Measurements from ENCODE around the gene YEATS4.
A peak's percentile ranks its signal among the peaks of the same experiment; 100 is the strongest.
"Not testable (repeated sequence)": the region's sequence is repeated elsewhere in the genome, so short reads cannot be mapped to it uniquely, and the experiment has no call there.

The YEATS4 gene

DNA sequence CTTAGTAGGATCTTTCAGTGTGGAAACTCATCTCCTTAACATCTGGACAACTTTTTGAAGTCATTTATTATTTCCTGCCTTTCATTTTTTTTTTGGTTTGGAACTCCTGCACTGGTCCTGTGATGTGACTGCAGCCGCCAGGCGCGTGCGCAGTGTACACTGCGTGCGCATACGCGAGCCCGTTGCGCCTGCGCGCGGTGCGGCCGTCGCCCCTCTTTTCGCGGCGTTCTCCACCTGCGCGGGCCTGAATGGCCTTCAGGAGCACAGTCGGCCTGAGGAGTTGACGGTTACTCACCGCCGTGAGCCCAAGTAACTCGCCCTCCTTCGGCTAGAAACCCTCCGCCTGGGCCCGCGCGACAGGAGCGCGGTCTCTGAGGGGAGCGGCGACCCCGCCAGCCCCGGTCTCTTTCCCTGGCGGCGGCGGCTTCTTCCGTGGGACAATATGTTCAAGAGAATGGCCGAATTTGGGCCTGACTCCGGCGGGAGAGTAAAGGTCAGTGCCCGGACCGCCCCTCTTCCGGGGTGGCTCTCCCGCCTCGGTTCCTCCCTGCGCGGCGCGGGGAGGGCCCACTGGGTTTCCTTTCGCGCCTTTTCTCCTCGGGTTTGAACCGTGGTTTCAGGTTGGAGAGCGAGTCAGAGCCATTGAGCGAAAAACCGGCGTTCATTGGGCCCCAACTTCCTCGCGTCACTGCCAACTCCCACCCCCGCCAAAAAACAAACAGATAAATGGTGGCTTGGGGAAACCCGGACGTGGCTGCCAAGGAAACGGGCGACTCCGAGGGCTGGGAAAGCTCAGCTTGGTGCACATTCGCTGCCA lies at the start of gene YEATS4:
Gene YEATS4, plus strand, starts transcription at position 213 of the 817 bp plus-strand sequence. Its CDS starts 230 bp downstream, at position 443.
- peak; percentile 90 for DNase-seq

GRCh38 chr12:69313209-69313608 lies 46.3 kb upstream of the YEATS4 start:
- no peak for DNase-seq

DNA sequence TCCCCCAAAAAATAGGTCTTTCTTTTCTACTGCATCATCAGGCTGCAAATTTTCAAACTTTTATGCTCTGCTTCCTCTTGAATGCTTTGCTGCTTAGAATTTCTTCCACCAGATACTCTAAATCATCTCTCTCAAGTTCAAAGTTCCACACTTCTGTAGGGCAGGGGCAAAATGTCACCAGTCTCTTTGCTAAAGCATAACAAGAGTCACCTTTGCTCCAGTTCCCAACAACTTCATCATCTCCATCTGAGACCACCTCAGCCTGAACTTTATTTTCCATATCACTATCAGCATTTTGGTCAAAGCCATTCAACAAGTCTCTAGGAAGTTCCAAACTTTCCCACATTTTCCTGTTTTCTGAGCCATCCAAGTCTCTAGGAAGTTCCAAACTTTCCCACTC lies 42.8 kb upstream of the YEATS4 start:
- DNase-seq: not testable (repeated sequence)

GRCh38 chr12:69317233-69317632 lies 42.3 kb upstream of the YEATS4 start:
- DNase-seq: not testable (repeated sequence)

GRCh38 chr12:69318225-69318624 lies 41.3 kb upstream of the YEATS4 start:
- no peak for DNase-seq

GRCh38 chr12:69321351-69321750 lies 38.2 kb upstream of the YEATS4 start:
- no peak for DNase-seq

GRCh38 chr12:69324797-69325466 lies 34.6 kb upstream of the YEATS4 start:
- DNase-seq: no peak

GRCh38 chr12:69328426-69328825 lies 31.1 kb upstream of the YEATS4 start:
- no peak for DNase-seq

DNA sequence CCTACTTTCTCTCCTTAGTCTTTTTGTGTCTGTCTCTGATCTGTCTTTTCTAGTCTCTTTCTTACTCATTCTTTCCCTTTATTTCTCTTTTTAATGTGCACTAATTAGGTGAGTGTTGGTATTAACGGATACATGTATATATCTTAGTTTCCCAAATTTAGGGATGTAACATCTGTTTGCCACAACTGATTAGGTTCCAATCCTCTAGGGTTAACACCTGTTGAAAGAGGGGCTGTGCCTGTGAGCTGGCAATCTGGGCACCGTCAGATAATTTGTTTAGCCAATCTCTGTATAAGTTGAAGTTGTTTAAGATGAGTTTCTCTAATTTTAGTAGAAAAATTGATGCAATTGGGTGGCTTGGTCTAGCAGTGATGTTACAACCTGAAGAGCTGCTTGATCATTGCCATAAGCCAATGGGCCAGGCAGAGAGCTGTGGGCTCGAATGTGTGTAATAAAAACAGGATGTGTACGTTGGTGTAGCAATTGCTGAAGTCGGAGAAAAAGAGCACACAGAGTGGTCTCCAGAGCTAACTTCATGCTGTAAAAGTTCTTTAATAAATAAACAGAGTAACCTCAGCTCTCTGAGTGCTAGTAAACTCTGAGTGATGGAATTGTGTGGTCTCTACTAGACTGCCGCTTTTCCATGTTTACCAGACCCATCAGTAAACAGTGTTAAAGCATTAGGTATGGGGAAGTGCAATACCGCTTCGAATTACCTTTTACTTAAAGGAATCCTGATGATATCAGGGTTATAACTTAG lies 29.7 kb upstream of the YEATS4 start:
- DNase-seq: peak; percentile 27 to 29

GRCh38 chr12:69330475-69331473 lies 28.8 kb upstream of the YEATS4 start:
- DNase-seq: peak; percentile 64 to 70

DNA sequence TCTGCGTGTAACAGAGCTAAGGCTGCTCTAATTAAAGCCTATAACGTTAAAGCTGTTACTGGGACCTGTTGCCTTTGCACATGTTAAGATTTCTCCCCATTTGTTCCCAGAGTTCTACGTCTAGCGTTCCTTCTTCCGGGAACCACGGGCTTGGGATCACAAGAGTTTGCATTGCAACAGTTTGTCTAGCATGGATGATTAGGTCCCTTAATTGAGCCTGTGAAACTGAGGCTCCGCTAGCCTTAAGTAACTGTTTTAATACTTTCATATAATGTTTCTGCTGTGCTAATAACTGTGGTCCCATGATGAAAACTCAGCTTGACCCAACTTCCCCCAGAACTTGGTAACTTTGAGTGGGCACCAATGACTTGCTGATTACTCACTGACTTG lies 28.0 kb upstream of the YEATS4 start:
- DNase-seq: no peak

DNA sequence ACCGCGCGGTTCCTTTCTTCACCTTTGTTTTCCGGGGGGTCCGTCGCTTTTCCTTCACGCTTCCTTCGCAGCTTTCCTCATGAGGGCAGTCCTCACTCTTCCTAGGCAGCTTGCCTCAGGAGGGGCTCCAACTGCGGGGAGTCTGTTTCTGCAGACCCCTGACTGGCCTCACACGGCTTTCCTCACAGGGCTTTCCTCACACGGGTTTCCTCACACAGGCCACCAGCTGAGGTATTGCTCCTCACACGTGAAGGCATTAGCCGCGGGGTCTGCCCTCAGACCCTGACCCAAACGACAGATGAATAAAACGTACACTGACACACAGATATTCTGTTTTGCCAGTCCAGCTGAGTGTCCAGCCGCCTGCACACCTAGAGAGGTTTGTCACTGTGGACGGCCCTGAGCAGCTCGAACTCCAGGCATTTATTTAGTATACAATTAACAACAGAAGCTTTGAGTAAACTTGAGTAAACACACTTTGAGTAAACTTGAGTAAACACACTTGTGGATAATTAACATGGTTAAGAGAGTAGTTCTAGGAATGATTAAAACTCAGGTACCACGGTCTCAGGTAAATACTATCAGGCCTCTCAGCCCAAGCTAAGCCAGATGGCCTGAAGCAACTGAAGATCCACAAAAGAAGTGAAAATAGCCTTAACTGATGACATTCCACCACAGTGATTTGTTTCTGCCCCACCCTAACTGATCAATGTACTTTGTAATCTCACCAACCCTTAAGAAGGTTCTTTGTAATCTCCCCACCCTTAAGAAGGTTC lies 27.4 kb upstream of the YEATS4 start:
- DNase-seq: no peak

GRCh38 chr12:69332815-69333358 lies 26.7 kb upstream of the YEATS4 start:
- DNase-seq: no peak

DNA sequence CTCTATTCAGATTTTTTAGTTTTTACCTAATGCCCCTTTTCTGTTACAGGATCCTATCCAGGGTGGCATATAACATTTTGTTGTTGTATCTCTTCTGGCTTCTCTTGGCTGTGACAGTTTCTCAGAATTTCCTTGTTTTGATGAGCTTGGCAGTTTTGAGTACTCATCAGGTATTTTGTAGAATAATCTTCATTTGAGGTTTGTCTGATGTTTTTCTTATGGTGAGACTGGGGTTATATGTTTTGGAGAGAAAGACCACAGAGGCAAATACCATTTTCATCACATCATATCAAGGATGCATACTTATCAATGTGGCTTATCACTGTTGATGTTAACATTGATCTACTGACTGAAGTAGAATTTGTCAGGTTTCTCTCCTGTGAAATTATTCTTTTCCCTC lies 25.4 kb upstream of the YEATS4 start:
- DNase-seq: no peak

GRCh38 chr12:69337311-69338090 lies 22.0 kb upstream of the YEATS4 start:
- DNase-seq: no peak

- DNase-seq: no peak
Observed at GRCh38 chr12:69338120-69338859, 21.3 kb upstream of the YEATS4 start.

- DNase-seq: no peak
Observed at GRCh38 chr12:69338936-69339335, 20.6 kb upstream of the YEATS4 start.

- DNase-seq: no peak
Observed at GRCh38 chr12:69339999-69340398, 19.5 kb upstream of the YEATS4 start.

GRCh38 chr12:69341328-69341727 lies 18.2 kb upstream of the YEATS4 start:
- no peak for DNase-seq

- DNase-seq: no peak
Observed at GRCh38 chr12:69342421-69342820, 17.1 kb upstream of the YEATS4 start.

Measured in activated T-cell treated with anti-CD3 and anti-CD28 coated beads, Interleukin-2, amount 50 U/mL, for 48 hours (primary cell).